Panc1 (cell line): Measurements from ENCODE around the gene C1QTNF1. TPM values are rescaled to one million over a fixed set of nuclear protein-coding genes. Genes with fewer than 3 reads are reported as not detected.

Experiments used
- ATAC-seq: fragments of 200-7000 bp; cut with Tn5 transposase; 2 replicates; pipeline ENCODE4 v1.9.1; 2020; ENCODE audit warnings: mild to moderate bottlenecking, moderate library complexity
- BruUV-seq: library from RNA; stranded (reverse); fragments of 400-500 nt; replicated peaks from 2 replicates; lab custom pipeline; 2021; lab: Mats Ljungman, UMichigan
- CTCF ChIA-PET: fragments of 300-600 bp; sonication (Branson Sonifier 250); formaldehyde crosslinking; loops from one replicate; lab custom pipeline; 2022; ENCODE audit warnings: antibody characterized with exemption; lab: Charles Lee
- POLR2A ChIA-PET: fragments of 300-600 bp; sonication (Branson Sonifier 250); formaldehyde crosslinking; loops from one replicate; lab custom pipeline; 2022; ENCODE audit warnings: antibody characterized with exemption; lab: Charles Lee
- DNase-seq: peaks from one replicate; pipeline ENCODE4 v3.0.0-alpha.2; 2010; ENCODE audit warnings: low read depth, low spot score
- H3K27ac ChIP-seq: 2 replicates; pipeline ENCODE4 v1.5.1; 2011; ENCODE audit warnings: mild to moderate bottlenecking, low read length, inconsistent platforms
- H3K27me3 ChIP-seq: fragments of 200-500 bp; sonication (Bioruptor generic); 2 replicates; pipeline ENCODE4 v1.6.0; 2014; ENCODE audit warnings: low read length, inconsistent platforms; ENCODE audit not compliant: control insufficient read depth, insufficient read depth
- H3K36me3 ChIP-seq: fragments of 200-500 bp; sonication (Bioruptor generic); 2 replicates; pipeline ENCODE4 v1.5.1; 2014; ENCODE audit warnings: inconsistent platforms, mild to moderate bottlenecking, low read length, moderate library complexity; ENCODE audit not compliant: control insufficient read depth, insufficient read depth
- H3K4me1 ChIP-seq: 2 replicates; pipeline ENCODE4 v1.5.1; 2011; ENCODE audit warnings: inconsistent platforms, mild to moderate bottlenecking, low read length, moderate library complexity; ENCODE audit not compliant: control insufficient read depth, insufficient read depth
- H3K4me3 ChIP-seq, 2 experiments: 2 replicates each; pipeline ENCODE4 v1.5.1; 2011 to 2012; ENCODE audit warnings: low read depth in 2 of 2, low read length in 2 of 2, mild to moderate bottlenecking in 2 of 2, inconsistent platforms in 1 of 2, moderate library complexity in 1 of 2
- H3K9me3 ChIP-seq: fragments of 200-500 bp; sonication (Bioruptor generic); 2 replicates; pipeline ENCODE4 v1.5.1; 2014; ENCODE audit warnings: low read depth, mild to moderate bottlenecking, inconsistent platforms, low read length, moderate library complexity; ENCODE audit not compliant: control insufficient read depth, insufficient read depth
- CTCF ChIP-seq: fragments of 450-650 bp; IDR thresholded peaks from 2 replicates; pipeline ENCODE4 v1.5.1; 2017; ENCODE audit warnings: mild to moderate bottlenecking
- POLR2AphosphoS5 ChIP-seq: IDR thresholded peaks from 2 replicates; pipeline ENCODE4 v1.6.1; 2012; ENCODE audit warnings: mild to moderate bottlenecking, low read depth, low read length, moderate library complexity
- REST ChIP-seq, 2 experiments: IDR thresholded peaks; 2 replicates each; pipeline ENCODE4 v1.6.1; 2011 to 2012; ENCODE audit warnings: low read depth in 2 of 2, control low read depth in 1 of 2, low read length in 1 of 2, mild to moderate bottlenecking in 1 of 2, moderate library complexity in 1 of 2; ENCODE audit not compliant: insufficient read depth in 1 of 2
- SIN3A ChIP-seq: IDR thresholded peaks from 2 replicates; pipeline ENCODE4 v1.6.1; 2012; ENCODE audit warnings: low read depth, mild to moderate bottlenecking, low read length, moderate library complexity, borderline replicate concordance; ENCODE audit not compliant: insufficient read depth
- TCF7L2 ChIP-seq: IDR thresholded peaks from 2 replicates; pipeline ENCODE4 v1.6.1; 2011; ENCODE audit warnings: mild to moderate bottlenecking, low read depth, low read length, inconsistent platforms
- in situ Hi-C: cut with HindIII; loops from 2 replicates; pipeline ENCODE4 v1.10.0; 2016; ENCODE audit warnings: low sequenced_read_pairs, low pct_unique_long_range_greater_than_20kb
- intact Hi-C: fragments of 100-400 bp; cut with micrococcal nuclease; formaldehyde crosslinking; loops from one replicate; pipeline ENCODE4 v1.10.0; 2022; ENCODE audit not compliant: unreplicated experiment
- total RNA-seq: library from RNA; stranded (reverse); gene quantifications from one replicate; pipeline ENCODE4 v1.2.1, GENCODE V29; 2021; ENCODE audit not compliant: unreplicated experiment

C1QTNF1 gene
- total RNA-seq, 1 experiment from 2014 or later, result 1.5 TPM

- no peak overlapping the region for H3K4me3 ChIP-seq
- POLR2A ChIA-PET, result no interaction called here
- no peak for TF ChIP-seq CTCF
- no peak for TF ChIP-seq SIN3A
- no peak for TF ChIP-seq POLR2AphosphoS5
- no peak for TF ChIP-seq REST (IDR thresholded peaks at IDR 0.05; ENCODE audit: insufficient read depth in 1 of 2, low read depth in 2 of 2, low read length in 1 of 2)
- TF ChIP-seq TCF7L2, result no peak
- H3K27ac ChIP-seq, result no peak overlapping the region
- H3K36me3 ChIP-seq, result no peaks in the 10 kb centered on the region; the same call in 1 of the 2 replicates
- peaks cover 21% of the 10 kb centered on the region for H3K4me1 ChIP-seq
- BruUV-seq, result no TSS peak
- intact Hi-C loops (no loop called here), in situ Hi-C loops (no loop called here)
- DNase-seq, result no peak
- no peaks in the 10 kb centered on the region for H3K9me3 ChIP-seq
- peak; percentile 52 for ATAC-seq
- H3K27me3 ChIP-seq, result peaks cover 24% of the 10 kb centered on the region
- CTCF ChIA-PET, result interaction anchor here (0.7 to 1.2 kb wide), 3 partner anchors 13 to 59 kb away, joined by 3 to 5 read pairs (median 3); no protein-coding TSS in a partner anchor
Measured at GRCh38 chr17:79027925-79028491, 4.0 kb downstream of the C1QTNF1 start.

- CTCF ChIA-PET, result interaction anchor here (0.6 to 1.2 kb wide), 4 partner anchors 10 to 58 kb away, joined by 3 to 5 read pairs (median 4); no protein-coding TSS in a partner anchor
- Histone ChIP-seq H3K27me3 (peaks cover 17% of the 10 kb centered on the region), H3K4me1 (peaks cover 21% of the 10 kb centered on the region), H3K36me3 (no peaks in the 10 kb centered on the region; the same call in 1 of the 2 replicates), H3K4me3 (no peak overlapping the region), H3K9me3 (no peaks in the 10 kb centered on the region), H3K27ac (no peak overlapping the region)
- ATAC-seq (no peak; the same call in 1 of the 2 replicates), DNase-seq (no peak)
- POLR2A ChIA-PET, result no interaction called here
- no TSS peak for BruUV-seq
- intact Hi-C loops (no loop called here), in situ Hi-C loops (no loop called here)
- TF ChIP-seq SIN3A (no peak), REST (IDR thresholded peaks at IDR 0.05; ENCODE audit: insufficient read depth in 1 of 2, low read depth in 2 of 2, low read length in 1 of 2) (no peak), POLR2AphosphoS5 (no peak), CTCF (no peak; the same call in 1 of the 2 replicates), TCF7L2 (no peak)
Measured at GRCh38 chr17:79028496-79029326, 4.7 kb downstream of the C1QTNF1 start.
